ENCODE data around the gene C1orf21. TPM values are rescaled to one million over a fixed set of nuclear protein-coding genes. Genes with fewer than 3 reads are reported as not detected.

Gene C1orf21
- total and polyA plus RNA-seq, 2 of the 4 experiments (the other 2 are of a cell fraction) = 6.4 to 9.9 TPM

GRCh38 chr1:184665360-184665759 is 278.5 kb downstream of the C1orf21 start:
- no peak overlapping the region for H2AFZ ChIP-seq (replicated peaks; ENCODE audit: low read length, poor library complexity)
- H3K14ac ChIP-seq (replicated peaks; ENCODE audit: low read depth, low read length) = no peak overlapping the region
- H3K9me1 ChIP-seq (ENCODE audit: insufficient read depth, low read length) = no peaks in the 10 kb centered on the region
- no peak overlapping the region for H4K91ac ChIP-seq (ENCODE audit: insufficient read depth, low read depth, low read length)
- H2BK5ac ChIP-seq (ENCODE audit: low read depth, low read length, poor library complexity, severe bottlenecking) = no peak overlapping the region
- no peak overlapping the region for H3K4me3 ChIP-seq (ENCODE audit: insufficient read depth, low read depth, low read length)
- no TSS peak for BruUV-seq (replicated peaks)
- intact Hi-C loops (cut with micrococcal nuclease) = loop anchor here (2.0 kb wide), 1 partner anchor 279 kb away; the partner anchor contains the start of gene C1orf21
- H3K27me3 ChIP-seq (ENCODE audit: control insufficient read depth, insufficient read depth, low read length) = peaks cover 13% of the 10 kb centered on the region
- TF ChIP-seq BHLHE40 (IDR thresholded peaks at IDR 0.05; ENCODE audit: low read depth, low read length) (no peak), RFX5 (IDR thresholded peaks at IDR 0.05; ENCODE audit: low read depth, low read length) (no peak), POLR2A (IDR thresholded peaks at IDR 0.05; ENCODE audit: low read depth, low read length) (no peak), CHD1 (IDR thresholded peaks at IDR 0.05; ENCODE audit: low read depth, low read length) (no peak), NFE2L2 (IDR thresholded peaks at IDR 0.05; ENCODE audit: low read depth, low read length) (no peak), SMC3 (IDR thresholded peaks at IDR 0.05; ENCODE audit: low read depth, low read length) (no peak), MAFK (IDR thresholded peaks at IDR 0.05; ENCODE audit: low read depth, low read length) (no peak), ELK1 (IDR thresholded peaks at IDR 0.05; ENCODE audit: borderline replicate concordance, low read depth, low read length) (no peak)
- no peak overlapping the region for H2BK15ac ChIP-seq (ENCODE audit: low read depth, low read length)
- H2AK9ac ChIP-seq (replicated peaks; ENCODE audit: low read depth, low read length, poor library complexity) = no peak overlapping the region
- no peak for DNase-seq
- CTCF ChIA-PET = no interaction called here
- dilution Hi-C loops (cut with HindIII; ENCODE audit: low sequenced_read_pairs, unreplicated experiment) = no loop called here
- no peak overlapping the region for H4K5ac ChIP-seq (ENCODE audit: low read depth, low read length)
- H2BK120ac ChIP-seq (ENCODE audit: low read depth, low read length) = no peak overlapping the region
- no peaks in the 10 kb centered on the region for H3K4me1 ChIP-seq (ENCODE audit: control insufficient read depth, insufficient read depth, low read length)
- H3K4ac ChIP-seq (ENCODE audit: low read depth, low read length) = no peak overlapping the region
- POLR2A ChIA-PET (ENCODE audit: unreplicated experiment) = no interaction called here
- no peaks in the 10 kb centered on the region for H3K36me3 ChIP-seq (ENCODE audit: control insufficient read depth, insufficient read depth, low read length)
- H2BK20ac ChIP-seq (ENCODE audit: low read depth, low read length) = no peak overlapping the region
- H3K18ac ChIP-seq (ENCODE audit: low read depth, low read length) = no peak overlapping the region
- no peaks in the 10 kb centered on the region for H3K79me1 ChIP-seq (ENCODE audit: low read depth in 1 of 2, low read length in 2 of 2)
- no peak overlapping the region for H3K9ac ChIP-seq (ENCODE audit: low read depth, low read length)
- no peak overlapping the region for H3K4me2 ChIP-seq (ENCODE audit: low read depth, low read length)
- H4K8ac ChIP-seq (ENCODE audit: low read depth in 2 of 2, low read length in 2 of 2) = no peak overlapping the region
- H3K9me3 ChIP-seq (ENCODE audit: control insufficient read depth, insufficient read depth, low read length) = no peaks in the 10 kb centered on the region
- ATAC-seq (ENCODE audit: low read depth) = no peak
- no peaks in the 10 kb centered on the region for H4K20me1 ChIP-seq (ENCODE audit: insufficient read depth, low read length)
- in situ Hi-C loops (cut with MboI; ENCODE audit: low sequenced_read_pairs) = loop anchor here (10.0 to 25.0 kb wide), 2 partner anchors 441 to 1003 kb away; partner anchors contain the start of gene APOBEC4
- WGBS, 2 experiments (ENCODE audit: extremely low coverage in 2 of 2, insufficient read length in 1 of 2) = 72% methylated on average over 3 of the region's 6 CpGs; no CpG with 5 or more reads in 1 of the 2 experiments
- H2AK5ac ChIP-seq (ENCODE audit: low read depth, low read length) = no peak overlapping the region
- no peak overlapping the region for H3K56ac ChIP-seq (ENCODE audit: extremely low read depth, insufficient read depth, low read length)
- no peak overlapping the region for H3K27ac ChIP-seq (ENCODE audit: insufficient read depth, low read length)
- no peak overlapping the region for H3K23ac ChIP-seq (ENCODE audit: low read depth, low read length)
